LHCN-M2 (cell line): Measurements from ENCODE around the gene CLDN8. TPM values are rescaled to one million over a fixed set of nuclear protein-coding genes. Genes with fewer than 3 reads are reported as not detected.

Source experiments
- DNase-seq: peaks from one replicate; pipeline ENCODE4 v3.0.0-alpha.2; 2012; ENCODE audit warnings: low read depth
- polyA plus RNA-seq: library from polyadenylated mRNA; unstranded; fragments of >200 nt; gene quantifications from one replicate; pipeline ENCODE4 v1.2.1, GENCODE V29; 2012; ENCODE audit warnings: missing spikeins
- total RNA-seq: library from RNA; depleted of rRNA; stranded (reverse); fragments of >200 nt; gene quantifications from 2 replicates; pipeline ENCODE4 v1.2.3, GENCODE V29; 2014; rRNA removed

Gene CLDN8
- total RNA-seq = not detected in 2 replicates
- not detected for polyA plus RNA-seq

DNA sequence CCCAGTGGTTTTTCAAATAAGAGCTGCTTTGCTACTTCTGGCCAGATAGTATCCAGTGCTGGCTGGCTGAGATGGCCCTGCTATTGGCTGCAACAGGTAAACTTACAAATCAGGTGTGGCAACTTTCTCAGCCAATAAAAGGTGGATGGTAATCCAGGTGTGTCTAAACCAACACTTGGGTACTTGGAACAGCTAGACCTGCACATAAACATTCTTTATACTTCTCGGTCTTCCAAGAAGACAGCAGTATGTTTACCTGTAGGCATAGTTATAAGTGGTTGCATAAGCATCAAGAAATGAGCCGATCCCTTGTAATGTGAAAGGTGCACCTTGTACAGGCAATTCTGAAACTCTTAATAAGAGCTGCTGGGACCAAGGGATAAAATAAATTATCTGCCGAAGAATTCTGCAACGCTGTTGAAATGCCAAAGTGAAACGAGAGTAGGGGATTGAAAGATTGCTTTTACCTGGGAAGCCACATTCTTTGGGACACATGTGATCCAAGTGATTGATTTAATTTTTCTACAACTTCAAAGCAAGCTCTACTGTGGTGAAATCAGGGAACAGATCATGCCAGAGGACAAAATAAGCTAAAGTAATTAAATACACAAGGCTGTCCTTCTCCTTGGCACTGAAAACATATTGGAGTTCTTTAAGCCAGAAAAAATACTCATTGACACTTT is at the start of gene CLDN8:
Gene CLDN8 (minus strand): TSS at position 57 of the 683 bp plus-strand sequence. CDS start 172 bp downstream, outside the sequence.
- DNase-seq = no peak

- DNase-seq = no peak
These were observed 41.9 kb upstream of the CLDN8 start for GRCh38 chr21:30257773-30258172.

- no peak for DNase-seq
These were observed 40.2 kb upstream of the CLDN8 start for GRCh38 chr21:30256100-30256499.

GRCh38 chr21:30255679-30256078 is 39.8 kb upstream of the CLDN8 start:
- DNase-seq = no peak

DNA sequence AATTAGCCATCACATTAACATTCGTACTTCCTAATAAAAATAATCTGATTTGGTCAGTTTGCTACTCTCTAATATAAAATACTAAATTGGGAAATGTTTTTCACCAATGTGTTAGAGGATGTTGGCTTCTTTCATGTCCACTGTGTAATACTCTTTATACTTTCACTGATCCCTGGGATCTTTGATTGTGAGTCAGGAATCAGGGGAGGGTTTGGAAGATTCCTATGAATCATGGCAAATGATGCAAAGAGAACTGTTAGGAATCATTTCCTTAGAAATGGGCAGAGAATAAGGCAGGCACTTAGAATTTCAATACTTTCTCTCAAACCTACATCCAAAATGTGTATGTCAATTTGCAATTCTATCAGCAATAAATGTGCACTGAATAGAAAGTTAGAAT is 35.9 kb upstream of the CLDN8 start:
- no peak for DNase-seq

DNA sequence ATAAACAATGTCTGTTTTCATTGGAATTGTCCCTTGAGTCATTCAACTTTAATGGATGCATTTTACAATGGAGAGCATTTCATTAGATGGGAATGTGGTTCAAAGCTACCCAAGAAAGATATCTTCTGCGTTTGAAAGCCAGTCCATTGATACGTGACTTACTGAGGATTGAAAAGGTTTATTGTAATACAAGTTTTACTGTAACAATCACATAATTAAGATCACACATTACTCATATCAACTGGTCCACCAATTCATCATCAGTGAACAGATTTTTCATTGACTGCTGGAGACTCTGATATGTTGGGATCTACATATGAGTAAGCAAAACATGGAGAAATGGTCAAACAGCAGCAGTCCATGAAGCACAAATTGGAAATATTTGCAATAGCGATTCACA is 34.0 kb upstream of the CLDN8 start:
- no peak for DNase-seq

- DNase-seq = no peak
These were observed 32.9 kb upstream of the CLDN8 start for GRCh38 chr21:30248844-30249243.

DNA sequence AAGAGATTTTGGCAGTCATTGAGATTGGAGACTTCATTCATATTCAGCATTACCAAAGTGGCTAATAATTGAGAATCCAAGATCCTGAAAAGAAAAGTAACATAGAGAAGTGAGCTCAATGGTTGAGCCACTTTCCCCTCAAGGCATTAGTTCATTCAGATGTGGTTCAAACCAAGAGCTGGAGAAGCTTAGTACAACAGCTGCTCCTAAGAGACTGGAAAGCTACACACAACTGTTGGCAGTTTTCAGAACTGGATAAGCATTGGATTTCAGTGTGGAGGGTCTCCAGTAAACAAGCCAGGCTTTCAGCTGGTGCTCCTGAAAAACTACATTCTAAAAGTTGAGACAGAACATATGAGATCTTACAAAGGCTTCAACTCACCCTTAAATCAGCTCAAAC is 29.2 kb upstream of the CLDN8 start:
- no peak for DNase-seq

DNA sequence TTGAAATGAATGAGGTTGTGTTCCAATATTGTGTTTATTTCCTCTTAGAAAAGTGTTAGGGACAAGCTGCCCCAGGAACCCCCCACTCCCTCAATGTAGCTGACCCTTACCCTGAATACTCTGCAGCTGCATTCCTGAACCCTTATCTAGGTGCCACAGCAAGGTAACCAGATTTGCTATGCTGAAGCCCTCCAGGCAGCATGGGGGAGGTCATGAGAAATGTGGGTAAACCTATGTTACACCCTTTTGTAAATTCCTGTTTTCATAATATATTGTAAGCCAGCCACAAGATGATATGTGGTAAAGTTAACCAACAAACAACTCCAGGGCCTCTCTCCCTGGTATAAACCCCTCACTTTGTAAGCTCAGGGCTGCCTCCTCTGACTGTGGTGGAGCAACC is 27.8 kb upstream of the CLDN8 start:
- no peak for DNase-seq

DNA sequence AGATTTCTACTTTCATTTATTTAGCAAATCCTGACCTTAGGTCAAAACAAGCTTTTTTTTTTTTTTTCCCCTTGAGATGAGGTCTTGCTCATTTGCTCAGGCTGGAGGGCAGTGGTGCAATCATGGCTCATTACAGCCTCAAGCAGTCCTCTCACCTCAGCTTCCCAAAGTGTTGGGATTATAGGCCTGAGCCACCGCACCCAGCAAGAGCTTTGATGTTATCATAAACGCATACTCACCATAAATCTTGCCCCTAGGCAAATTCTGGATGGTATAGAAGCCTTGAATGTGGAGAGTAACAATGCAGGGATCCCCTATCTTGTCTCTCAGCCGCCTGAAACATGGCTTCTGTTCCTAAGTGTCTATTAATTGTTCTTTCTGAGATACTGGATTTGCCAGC is 24.8 kb upstream of the CLDN8 start:
- no peak for DNase-seq

- DNase-seq = no peak
These were observed 22.3 kb upstream of the CLDN8 start for GRCh38 chr21:30238168-30238567.

GRCh38 chr21:30234643-30235042 is 18.7 kb upstream of the CLDN8 start:
- DNase-seq = no peak

DNA sequence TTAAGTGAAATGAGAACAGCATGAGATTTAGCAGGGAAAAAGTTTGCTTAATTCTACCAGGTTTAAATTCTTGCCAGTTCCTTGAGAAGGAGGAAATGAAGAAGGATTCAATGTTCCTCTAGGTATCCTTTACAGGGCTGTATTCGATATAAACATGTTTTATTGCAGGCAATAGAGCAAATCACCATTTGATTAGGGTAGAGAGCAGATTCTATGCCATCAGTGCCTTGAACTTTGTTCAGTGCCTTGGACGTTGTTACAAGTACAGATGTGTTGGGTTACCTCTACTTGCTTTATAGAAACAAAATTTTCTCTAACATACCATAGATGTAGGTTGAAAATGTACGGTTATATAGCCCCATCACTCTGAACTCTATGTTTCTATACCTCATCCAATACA is 18.2 kb upstream of the CLDN8 start:
- DNase-seq = no peak

DNA sequence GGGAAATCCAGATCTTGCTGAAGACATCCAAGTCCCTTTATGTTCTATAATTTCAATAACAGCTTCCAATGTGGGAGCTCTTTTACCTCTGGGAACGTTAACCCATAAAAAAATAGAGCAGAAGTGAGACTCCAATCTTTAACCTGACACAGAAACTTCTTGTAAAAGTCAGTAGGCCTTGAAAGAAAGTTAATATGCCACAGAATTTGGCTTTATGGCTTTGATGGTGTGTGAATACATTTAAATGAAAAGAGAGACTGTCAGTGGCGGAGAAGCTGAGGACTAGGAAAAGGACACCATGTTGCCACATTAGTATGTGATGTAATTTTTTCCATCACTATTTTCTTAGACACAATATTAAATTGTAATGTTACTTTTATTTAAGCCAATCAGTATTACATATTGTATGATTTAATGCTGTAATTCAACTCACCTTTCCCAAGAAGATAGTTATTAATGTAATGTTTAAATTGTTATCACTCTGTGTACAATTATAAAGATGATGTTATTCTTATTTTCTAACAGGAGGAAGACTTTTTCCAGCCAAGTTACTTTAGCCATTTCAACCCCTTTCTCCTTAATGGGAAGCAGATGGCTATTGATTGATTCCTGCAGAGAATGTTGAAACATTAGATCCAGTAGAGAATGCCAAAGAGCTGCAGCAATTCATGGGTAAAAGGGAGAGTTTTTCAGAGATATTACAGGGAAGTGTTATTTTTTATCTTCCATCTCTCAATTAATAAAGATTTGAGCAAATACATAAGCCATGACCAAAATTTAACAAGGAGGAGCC is 17.5 kb upstream of the CLDN8 start:
- no peak for DNase-seq

GRCh38 chr21:30232011-30232410 is 16.1 kb upstream of the CLDN8 start:
- DNase-seq = no peak

GRCh38 chr21:30227633-30228404 is 11.9 kb upstream of the CLDN8 start:
- peak; percentile 3 for DNase-seq

DNA sequence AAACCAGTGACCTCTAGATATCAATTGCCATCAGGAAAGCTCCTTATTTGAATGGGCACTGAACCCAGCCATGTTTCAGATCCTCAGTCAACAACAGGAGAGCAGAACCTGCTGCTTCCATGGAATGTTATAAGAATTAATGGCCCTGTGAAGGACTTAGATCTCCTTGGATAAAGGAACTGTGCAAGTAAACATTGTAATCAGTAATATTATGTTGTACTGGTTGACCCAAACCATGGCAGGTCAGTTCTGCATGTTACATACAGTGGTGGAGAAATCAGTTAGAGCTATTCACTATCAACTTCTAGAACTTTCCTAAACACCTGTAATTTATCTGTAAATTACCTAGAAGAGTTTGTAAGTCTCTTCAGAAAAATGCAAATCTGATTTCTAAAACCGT is 11.2 kb upstream of the CLDN8 start:
- DNase-seq = no peak

- no peak for DNase-seq
These were observed 7.7 kb upstream of the CLDN8 start for GRCh38 chr21:30223596-30223995.

GRCh38 chr21:30222724-30223123 is 6.8 kb upstream of the CLDN8 start:
- no peak for DNase-seq

- no peak for DNase-seq
These were observed 4.8 kb downstream of the CLDN8 start for GRCh38 chr21:30211071-30211470.

- DNase-seq = no peak
These were observed 6.3 kb downstream of the CLDN8 start for GRCh38 chr21:30209601-30210000.

- DNase-seq = no peak
These were observed 8.7 kb downstream of the CLDN8 start for GRCh38 chr21:30207252-30207579.
